Activated T-helper 1 cell treated with anti-CD3 and anti-CD28 coated beads, Interleukin-2, amount 50 U/mL, for 16 hours (primary cell): ENCODE results near the gene ADNP.
"Not testable (repeated sequence)": the region's sequence is repeated elsewhere in the genome, so short reads cannot be mapped to it uniquely, and the experiment has no call there.

Source experiments
- DNase-seq, 2 donors: peaks; one replicate each; pipeline ENCODE4 v3.0.0-alpha.2; 2020; ENCODE audit warnings: low read depth in 1 of 2, low spot score in 1 of 2

Gene ADNP

DNA sequence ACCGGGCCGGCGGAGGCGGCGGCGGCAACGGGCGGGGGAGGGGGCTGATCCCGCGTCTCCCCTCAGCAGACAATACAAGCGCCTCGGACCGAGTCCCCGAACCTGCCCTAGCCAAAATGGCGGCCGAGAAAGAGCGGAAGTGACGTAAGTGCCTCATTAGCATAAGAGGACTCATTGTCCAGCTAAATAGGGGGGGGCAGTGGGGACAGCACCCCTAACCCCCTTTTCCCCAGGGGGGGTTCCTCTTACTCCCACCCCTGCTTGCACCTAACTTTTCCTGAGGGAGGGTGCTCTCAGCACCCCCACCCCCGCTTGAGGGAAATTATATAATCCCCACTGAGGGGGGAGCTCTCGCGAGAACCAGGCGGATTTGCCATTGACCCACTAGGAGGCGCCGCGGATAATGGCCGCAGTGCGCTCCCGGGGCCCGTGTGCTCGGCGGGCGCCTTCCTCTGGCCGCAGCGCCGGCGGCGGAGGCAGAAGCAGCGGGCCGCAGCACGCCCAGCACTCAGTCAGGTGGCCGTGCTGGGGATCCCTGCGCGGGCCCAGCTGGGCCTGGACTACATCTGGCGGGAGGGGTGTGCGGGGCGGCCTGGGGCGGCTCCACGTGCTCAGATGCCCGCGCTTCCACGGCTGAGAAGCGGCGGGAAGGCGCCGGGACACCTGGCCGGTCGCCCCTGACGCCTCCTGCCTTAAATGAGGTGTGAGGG is at the start of gene ADNP:
TSS of gene ADNP (minus strand) at position 132 of the 710 bp plus-strand sequence. CDS start 27,441 bp downstream, outside the sequence.
- peak; percentile 68 to 73 for DNase-seq

DNA sequence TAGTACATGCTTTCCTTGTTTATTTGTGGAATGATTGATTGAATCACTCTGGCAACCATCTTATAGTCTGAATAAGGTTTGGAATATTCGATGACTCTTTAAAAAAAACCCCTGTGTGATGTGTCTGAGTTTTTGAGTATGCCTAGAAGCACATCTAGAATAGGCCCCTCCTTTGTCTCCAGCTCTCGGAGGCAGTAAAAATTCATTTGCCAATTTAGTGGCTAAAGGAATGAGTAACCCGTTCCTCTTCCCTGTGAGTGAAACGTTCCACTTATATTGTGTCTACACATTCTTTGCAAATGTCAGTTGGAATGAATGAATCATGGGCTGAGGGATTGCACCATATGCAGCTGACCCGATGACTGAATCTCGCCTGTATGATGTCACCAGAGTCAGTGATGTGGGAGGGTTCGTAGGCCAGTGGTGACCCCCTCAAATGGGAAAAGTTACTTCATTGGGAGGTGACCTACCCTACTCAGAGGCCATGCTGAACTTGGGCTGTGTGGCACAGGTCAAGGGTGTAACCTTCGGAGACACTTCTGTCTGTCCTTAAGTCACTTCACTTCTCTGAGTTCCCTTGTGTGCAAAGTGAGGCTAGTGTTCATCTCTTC is 48.9 kb upstream of the ADNP start:
- no peak for DNase-seq

DNA sequence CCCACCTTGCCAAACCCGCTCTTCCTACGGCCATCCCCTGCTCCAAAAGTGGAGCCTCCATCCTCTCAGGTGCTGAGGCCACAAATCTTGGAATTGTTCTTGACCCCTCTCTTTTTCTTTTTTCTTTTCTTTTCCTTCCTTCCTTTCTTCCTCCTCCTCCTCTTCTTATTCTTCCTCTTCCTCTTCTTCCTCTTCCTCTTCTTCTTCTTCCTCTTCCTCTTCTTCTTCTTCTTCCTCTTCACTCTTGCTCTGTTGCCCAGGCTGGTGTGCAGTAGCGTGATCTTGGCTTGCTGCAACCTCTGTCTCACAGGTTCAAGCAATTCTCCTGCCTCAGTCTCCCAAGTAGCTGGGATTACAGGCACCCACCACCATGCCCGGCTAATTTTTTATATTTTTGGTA is 47.3 kb upstream of the ADNP start:
- not testable (repeated sequence) for DNase-seq

DNA sequence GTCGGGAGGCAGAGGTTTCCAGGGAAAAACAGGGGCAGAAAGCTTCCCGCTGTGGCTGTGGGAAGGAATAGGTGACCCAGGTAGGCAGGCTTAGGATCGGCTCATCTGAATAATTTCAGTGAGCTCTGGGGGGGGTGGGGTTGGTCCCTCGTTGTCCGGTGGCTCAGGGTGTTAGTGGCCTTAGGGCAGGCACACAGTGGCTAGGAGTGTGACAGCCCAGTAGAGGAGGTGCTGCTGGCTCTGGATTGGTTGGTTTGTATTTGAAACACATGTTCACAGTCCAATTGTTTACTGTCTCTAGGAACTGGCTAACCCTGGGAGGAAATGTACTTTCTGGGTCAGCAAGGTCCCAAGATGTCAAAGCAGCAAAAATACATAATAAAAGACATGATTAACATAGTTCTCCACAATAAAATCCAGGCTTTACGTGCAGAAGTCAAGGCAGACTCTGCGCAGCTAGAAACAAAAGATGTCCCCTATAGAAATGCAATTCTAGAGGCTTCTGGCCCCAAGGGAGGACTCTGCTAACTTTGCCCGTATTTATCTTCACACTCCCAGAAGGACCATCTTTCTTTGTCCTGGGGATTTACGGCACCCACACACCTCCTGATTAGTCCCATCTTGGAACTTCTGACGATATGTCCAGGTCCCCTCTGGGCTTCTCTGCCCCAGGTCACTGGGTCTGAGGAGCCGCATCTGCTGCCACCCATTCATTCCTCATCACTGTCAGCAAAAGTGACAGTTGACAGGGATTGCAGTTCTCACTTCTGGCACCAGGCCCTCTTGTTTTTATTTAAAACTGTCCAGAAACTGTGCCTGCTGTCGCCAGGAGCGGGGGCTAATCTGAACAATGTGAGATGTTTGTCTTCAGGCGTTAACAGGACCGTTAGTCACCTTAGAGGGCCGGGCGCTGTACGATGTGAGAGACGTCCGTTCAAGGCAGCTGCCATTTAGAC is 46.1 kb upstream of the ADNP start:
- DNase-seq = no peak

DNA sequence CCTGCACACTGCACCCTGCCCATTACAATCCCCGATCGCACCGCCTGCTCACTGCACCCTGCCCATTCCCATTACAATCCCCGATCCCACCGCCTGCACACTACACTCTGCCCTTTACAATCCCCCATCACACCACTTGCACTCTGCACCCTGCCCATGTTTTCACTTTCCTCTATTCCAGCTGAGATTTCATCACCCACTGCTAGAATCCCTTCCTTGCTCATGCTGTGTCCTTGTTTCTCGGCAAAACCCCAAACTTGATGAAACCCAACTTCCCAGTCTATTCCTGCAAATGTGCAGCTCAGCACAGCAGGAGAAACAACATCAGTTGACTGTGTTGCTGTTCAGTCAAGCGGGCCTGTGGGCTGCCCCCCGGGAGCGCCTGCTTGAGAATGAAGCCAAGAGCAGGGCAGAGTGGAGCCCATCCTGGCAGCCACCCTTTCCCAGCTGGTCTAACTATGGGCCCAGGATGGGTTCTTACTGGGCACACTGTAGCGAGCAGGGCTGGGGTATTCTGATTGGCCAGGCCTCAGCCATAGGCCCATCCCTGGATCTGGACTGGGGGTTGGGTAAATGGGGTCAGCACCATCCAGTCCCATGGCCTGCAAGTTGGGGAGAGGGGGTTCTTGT is 44.6 kb upstream of the ADNP start:
- no peak for DNase-seq

DNA sequence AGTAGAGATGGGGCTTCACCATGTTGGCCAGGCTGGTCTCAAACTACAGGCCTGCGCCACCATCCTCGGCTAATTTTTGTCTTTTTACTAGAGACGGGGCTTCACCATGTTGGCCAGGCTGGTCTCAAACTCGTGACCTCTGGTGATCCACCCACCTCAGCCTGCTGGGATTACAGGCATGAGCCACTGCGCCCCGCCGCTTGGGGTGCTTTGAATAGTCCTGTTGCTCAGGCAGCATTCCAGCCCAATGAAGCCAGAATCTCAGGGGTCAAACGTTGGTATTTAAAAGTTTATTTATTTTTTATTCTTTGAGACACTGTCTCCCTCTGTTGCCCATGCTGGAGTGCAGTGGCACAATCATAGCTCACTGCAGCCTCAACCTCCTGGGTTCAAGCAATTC is 38.7 kb upstream of the ADNP start:
- DNase-seq = no peak

DNA sequence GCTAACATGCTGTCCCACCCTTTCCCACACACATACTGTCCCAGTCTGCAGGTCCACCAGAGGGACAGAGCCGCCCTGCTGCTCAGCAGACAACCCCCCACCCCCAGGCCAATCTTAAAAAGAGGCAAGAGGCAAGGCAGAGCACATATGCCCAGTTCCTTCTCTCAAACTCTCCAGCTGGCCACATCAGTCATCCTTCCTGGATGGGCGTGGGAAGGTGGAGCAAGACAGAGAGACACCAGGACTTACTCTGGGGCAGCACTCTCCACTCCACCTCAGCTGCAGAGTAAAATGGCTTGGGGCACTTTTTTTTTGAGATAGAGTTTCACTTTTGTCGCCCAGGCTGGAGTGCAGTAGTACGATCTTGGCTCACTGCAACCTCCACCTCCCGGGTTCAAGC is 38.2 kb upstream of the ADNP start:
- DNase-seq = no peak

DNA sequence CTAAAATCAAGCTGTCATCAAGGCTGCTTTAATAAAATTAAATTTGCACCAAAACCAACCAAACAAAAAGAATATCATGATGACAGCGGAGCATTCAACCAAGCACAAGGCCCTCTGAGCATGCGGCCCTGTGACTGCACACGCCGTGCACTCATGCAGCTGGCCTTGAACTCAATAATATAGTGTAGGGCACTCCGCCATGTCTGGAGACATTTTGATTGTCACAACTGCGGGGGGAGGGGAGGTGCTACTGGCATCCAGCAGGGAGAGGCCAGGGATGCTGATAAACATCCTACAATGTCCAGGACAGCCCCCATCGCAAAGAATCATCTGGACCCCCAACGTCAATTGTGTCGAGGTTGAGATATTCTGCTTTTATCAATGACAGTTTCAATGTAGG is 37.1 kb upstream of the ADNP start:
- DNase-seq = no peak

DNA sequence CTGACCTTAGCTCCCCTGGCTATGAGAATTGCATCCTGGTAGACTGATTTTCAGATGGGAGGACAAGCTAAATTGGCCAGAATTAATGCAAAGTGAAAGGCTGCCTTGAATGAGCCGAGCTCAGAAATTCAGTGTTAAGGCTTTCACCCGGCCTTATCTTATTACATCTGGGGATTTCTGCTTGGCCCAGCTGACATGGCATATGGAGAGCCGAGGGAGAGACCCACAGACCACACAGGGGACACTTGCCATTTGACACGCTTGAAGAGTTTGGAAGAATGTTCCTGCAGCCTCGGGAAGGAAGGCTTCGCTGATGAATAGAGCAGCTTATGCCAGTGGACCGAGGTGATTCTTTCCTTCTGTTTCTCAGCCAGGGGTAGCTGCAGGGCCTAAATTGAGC is 36.3 kb upstream of the ADNP start:
- DNase-seq = no peak

DNA sequence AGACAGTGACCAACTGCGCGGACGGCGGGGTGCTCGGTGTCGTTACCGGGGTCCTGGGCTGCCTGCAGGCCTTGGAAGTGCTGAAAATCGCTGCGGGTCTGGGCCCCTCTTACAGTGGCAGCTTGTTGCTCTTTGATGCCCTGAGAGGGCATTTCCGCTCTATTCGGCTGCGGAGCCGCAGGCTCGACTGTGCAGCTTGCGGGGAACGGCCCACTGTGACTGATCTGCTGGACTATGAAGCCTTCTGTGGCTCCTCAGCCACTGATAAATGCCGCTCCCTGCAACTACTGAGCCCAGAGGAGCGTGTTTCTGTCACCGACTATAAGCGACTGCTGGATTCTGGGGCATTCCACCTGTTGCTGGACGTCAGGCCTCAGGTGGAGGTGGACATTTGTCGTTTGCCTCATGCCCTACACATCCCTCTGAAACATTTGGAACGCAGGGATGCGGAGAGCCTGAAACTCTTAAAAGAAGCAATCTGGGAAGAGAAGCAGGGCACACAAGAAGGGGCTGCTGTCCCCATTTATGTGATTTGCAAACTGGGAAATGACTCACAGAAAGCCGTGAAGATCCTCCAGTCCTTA is 28.4 kb upstream of the ADNP start:
- DNase-seq = no peak

DNA sequence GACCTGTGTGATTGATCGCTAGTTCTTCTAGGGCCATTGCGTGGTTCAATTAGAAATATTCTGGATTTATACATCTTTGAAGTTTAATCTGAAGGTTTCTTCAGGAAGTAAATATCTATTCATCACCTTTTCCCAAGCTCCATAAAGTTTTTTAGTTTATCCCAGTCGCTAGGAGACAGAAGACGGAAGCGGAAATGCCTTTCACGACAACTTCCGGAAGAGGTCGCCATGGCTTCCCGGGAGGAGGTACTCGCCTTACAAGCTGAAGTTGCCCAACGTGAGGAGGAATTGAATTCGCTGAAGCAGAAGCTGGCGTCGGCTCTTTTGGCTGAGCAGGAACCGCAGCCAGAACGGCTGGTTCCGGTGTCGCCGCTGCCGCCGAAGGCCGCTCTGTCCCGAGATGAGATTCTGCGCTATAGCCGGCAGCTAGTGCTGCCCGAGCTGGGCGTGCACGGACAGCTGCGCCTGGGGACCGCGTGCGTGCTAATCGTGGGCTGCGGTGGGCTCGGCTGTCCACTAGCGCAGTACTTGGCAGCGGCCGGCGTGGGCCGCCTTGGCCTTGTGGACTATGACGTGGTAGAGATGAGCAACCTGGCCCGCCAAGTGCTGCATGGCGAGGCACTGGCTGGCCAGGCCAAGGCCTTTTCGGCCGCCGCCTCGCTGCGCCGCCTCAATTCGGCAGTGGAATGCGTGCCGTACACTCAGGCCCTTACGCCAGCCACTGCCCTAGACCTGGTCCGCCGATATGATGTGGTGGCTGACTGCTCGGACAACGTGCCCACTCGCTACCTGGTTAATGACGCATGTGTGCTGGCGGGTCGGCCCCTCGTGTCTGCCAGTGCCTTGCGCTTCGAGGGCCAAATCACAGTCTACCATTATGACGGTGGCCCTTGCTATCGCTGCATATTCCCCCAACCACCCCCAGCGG is 27.6 kb upstream of the ADNP start, which contains the start of gene MOCS3:
TSS of gene MOCS3 (plus strand) at position 204 of the 928 bp plus-strand sequence. CDS start at position 229, 25 bp downstream.
- DNase-seq = peak; percentile 62 to 77

DNA sequence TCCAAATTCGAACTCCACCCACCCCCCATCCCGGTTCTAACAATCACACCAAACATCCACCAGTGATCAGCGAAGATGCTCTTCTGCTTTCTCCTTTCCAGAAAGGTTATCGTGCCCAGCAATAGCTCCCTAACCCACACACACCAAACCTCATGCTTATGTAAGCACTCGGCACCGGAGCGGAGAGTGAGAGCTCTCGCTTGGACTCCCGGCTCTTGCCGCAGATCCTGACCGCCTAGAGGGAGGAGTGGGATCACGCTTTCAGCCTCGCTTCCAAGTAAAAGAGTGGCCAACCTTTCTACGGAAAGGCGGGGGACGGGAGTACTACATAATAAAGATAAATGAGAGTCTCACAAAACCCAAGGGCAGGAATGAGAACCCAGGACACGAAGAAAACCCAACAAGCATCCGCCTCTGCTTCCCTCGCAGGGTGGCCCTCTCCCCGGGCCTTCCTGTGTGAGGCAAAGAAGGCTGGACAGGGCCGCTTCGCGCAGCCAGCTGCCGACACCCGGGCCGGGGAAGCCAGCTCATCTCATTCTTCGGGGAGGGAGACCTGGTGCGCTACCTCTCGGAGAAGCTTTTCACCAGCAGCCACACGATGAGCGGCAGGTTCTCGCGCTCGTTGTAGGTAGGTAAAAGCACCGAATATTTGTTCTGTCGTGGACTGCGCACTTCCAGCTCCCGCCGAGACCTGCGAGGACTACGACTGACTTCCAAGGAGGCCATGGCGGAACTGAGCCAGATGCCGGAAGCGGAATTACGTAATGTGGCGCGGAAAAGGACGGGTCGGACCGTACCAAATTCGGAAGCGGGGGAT is 26.8 kb upstream of the ADNP start, which contains the start of gene DPM1:
TSS of gene DPM1 (minus strand) at position 735 of the 817 bp plus-strand sequence. CDS start at position 726, 9 bp downstream.
- DNase-seq = peak; percentile 77 to 78

DNA sequence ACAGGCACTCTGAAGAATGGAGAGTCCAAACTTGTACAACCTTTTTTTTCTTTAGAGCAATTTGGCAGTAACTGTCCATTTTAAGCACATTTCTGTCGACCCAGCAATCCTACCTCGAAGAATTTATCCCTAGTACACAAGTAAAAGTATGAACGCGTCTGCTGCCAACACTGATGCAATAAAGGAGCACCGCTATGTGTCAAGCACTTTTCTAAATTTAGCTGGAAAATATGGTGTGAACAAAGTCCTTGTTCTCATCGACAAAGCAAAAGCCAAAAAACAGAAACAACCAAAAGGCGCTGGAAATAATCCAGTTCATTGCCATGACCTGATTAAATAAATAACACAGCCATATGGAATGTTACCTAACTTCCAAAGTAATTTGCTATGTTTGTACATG is 26.0 kb upstream of the ADNP start:
- no peak for DNase-seq

DNA sequence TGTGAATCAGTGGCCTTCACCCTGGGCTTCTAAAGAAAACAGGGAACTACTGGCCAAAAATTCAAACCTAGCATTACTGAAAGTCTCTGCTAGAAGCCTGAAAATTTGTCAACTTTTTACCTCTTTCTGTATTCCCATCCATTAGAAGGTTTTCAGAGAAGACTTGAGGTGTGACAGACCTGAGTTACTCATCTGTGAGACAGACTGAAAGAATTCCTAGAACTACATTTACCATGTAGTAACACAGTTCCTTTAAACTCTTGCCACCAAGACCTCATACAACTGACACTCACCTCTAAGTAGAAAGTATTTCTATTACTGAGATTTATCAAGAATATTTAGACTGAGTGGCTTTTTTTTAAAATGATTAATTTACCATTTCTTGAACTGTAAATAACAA is 22.6 kb upstream of the ADNP start:
- no peak for DNase-seq

DNA sequence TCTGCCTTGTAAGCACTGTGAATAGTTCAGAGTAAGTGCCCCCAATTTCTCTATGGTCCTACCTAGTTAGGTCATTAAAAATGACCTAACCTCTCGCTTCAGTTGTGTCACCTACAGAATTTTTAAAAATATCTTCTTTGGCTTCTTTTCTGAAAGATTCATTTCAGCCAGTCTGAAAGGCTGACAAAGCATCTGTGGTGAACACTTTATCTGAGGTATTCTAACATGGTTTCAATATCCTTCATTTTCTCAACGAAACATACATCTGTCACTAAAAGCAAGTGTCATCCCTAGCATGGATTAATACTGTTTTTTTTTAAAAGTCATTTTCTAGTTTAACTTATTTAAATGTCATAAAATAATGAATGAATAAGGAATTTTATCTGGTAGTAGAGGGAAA is 22.0 kb upstream of the ADNP start:
- no peak for DNase-seq

DNA sequence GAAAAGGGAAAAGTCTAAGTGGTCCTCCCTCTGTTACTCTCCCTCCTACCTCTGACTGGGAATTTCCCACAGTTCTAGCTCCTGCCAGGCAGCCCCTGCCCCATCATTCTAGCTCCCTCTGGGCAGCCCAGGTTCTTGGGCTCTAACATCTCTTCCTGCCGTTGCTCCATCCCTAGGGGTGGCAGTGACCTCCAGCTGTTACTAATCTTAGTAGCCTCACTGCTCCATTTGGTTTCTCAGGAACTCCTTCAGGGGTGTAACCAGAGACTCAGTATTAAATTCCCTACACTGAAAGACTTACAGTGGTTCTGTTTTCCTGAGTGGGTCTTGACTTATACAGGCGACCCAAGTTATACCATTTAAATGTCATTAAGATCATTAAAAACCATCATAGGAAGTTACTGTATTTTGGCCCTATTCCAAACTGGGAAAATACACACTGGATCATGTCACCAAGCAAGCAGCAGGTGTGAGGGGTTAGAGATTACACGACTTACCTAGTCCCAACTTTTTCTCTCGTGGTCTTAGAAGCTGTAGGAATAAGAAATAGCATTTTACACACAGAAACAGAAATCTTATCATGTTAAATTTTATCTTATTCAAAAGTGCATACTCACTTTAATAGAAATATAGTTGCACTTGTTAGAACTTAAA is 17.0 kb upstream of the ADNP start:
- no peak for DNase-seq

DNA sequence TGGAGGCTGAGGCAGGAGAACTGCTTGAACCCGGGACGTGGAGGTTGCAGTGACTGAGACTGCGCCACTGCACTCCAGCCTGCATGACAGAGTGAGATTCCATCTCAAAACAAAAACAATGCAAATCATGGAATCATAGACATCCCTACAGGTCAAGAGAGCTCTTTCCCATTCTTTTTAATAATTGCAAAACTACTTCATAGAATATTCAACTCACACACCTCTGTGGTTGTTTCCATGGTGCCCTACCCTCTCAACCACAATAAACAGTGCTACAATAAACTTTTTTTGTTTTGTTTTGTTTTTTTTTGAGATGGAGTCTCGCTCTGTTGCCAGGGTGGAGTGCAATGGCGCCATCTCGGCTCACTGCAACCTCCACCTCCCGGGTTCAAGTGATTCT is 11.8 kb upstream of the ADNP start:
- DNase-seq = no peak

DNA sequence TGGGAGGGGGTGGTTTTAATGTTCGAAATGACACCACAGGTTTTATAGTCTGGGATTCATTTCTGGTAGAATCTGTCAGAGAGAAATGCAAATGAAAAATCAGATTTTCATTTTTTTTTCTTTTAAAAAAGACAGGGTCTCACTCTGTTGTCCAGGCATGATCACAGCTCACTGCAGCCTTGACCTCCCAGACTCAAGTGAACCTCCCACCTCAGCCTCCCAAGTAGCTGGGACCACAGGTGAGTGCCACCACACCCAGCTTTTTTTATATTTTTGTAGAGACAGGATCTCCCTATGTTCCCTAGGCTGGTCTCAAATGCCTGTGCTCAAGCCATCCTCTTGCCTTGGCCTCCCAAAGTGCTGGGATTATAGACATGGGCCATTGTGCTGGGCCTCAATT is 2.4 kb upstream of the ADNP start:
- DNase-seq = no peak
